HepG2 (cell line): ENCODE data around the gene ABAT. TPM values are rescaled to one million over a fixed set of nuclear protein-coding genes. Genes with fewer than 3 reads are reported as not detected.
A peak's percentile ranks its signal among the peaks of the same experiment; 100 is the strongest.

Experiments
- CREB1 ChIP-seq, 2 experiments: fragments of 450-650 bp in 1 of 2; IDR thresholded peaks; 2 replicates each; pipeline ENCODE4 v1.6.1; 2016 to 2017; ENCODE audit warnings: control low read depth in 1 of 2, mild to moderate bottlenecking in 1 of 2, missing compliant biosample characterization in 1 of 2, missing genetic modification characterization in 1 of 2
- DNMT3B ChIP-seq: conservative IDR thresholded peaks from 2 replicates; pipeline ENCODE4 v1.6.1; 2016; ENCODE audit warnings: missing biosample characterization, control low read depth
- EED ChIP-seq: sonication (generic); formaldehyde crosslinking; IDR thresholded peaks from 2 replicates; pipeline ENCODE4 v1.5.0; 2020; ENCODE audit warnings: mild to moderate bottlenecking, missing genetic modification reagents
- GABPA ChIP-seq, 2 experiments: IDR thresholded peaks; 2 replicates each; pipeline ENCODE4 v1.6.1; 2011 to 2016; ENCODE audit warnings: low read depth in 2 of 2, low read length in 1 of 2, missing biosample characterization in 1 of 2, missing genetic modification characterization in 1 of 2
- GPN1 ChIP-seq: sonication (generic); formaldehyde crosslinking; IDR thresholded peaks from 2 replicates; pipeline ENCODE4 v1.5.1; 2020; ENCODE audit warnings: missing genetic modification reagents, borderline replicate concordance
- MIER2 ChIP-seq: IDR thresholded peaks from 2 replicates; pipeline ENCODE4 v1.6.1; 2016; ENCODE audit warnings: missing biosample characterization, missing genetic modification reagents
- MTF1 ChIP-seq: sonication (generic); formaldehyde crosslinking; IDR thresholded peaks from 2 replicates; pipeline ENCODE4 v1.5.0; 2020; ENCODE audit warnings: missing genetic modification reagents
- NFYB ChIP-seq: sonication (generic); formaldehyde crosslinking; IDR thresholded peaks from 2 replicates; pipeline ENCODE4 v1.4.0; 2020; ENCODE audit warnings: missing genetic modification reagents
- NR2F2 ChIP-seq: IDR thresholded peaks from 2 replicates; pipeline ENCODE4 v1.6.1; 2012; ENCODE audit warnings: low read depth, inconsistent platforms, borderline replicate concordance
- PAF1 ChIP-seq: IDR thresholded peaks from 2 replicates; pipeline ENCODE4 v1.6.1; 2016; ENCODE audit warnings: missing genetic modification reagents, missing compliant biosample characterization
- PLRG1 ChIP-seq: fragments of 450-650 bp; conservative IDR thresholded peaks from 2 replicates; pipeline ENCODE4 v1.6.1; 2016
- PRPF4 ChIP-seq: fragments of 200-400 bp; formaldehyde crosslinking; IDR thresholded peaks from 2 replicates; pipeline ENCODE4 v1.6.1; 2016; ENCODE audit warnings: low read length, low read depth; ENCODE audit not compliant: poor library complexity, severe bottlenecking
- REL ChIP-seq: sonication (generic); formaldehyde crosslinking; conservative IDR thresholded peaks from 2 replicates; pipeline ENCODE4 v1.8.0; 2022; ENCODE audit warnings: mild to moderate bottlenecking, missing genetic modification reagents, moderate library complexity
- SMAD3 ChIP-seq: sonication (generic); formaldehyde crosslinking; IDR thresholded peaks from 2 replicates; pipeline ENCODE4 v1.4.0; 2020; ENCODE audit warnings: missing genetic modification reagents
- SNAPC2 ChIP-seq: sonication (generic); formaldehyde crosslinking; IDR thresholded peaks from 2 replicates; pipeline ENCODE4 v1.8.1; 2022; ENCODE audit warnings: mild to moderate bottlenecking, missing genetic modification reagents
- ZFYVE20 ChIP-seq: sonication (generic); formaldehyde crosslinking; IDR thresholded peaks from 2 replicates; pipeline ENCODE4 v1.8.0; 2023; ENCODE audit warnings: low read depth, mild to moderate bottlenecking, moderate library complexity, missing genetic modification reagents, borderline replicate concordance
- ZNF138 ChIP-seq: sonication (generic); formaldehyde crosslinking; IDR thresholded peaks from 2 replicates; pipeline ENCODE4 v1.5.0; 2020; ENCODE audit warnings: mild to moderate bottlenecking, low read depth, missing genetic modification reagents
- ZNF383 ChIP-seq: sonication (generic); formaldehyde crosslinking; IDR thresholded peaks from 2 replicates; pipeline ENCODE4 v1.4.0; 2020; ENCODE audit warnings: missing genetic modification reagents, mild to moderate bottlenecking, borderline replicate concordance
- ZNF577 ChIP-seq: sonication (generic); formaldehyde crosslinking; IDR thresholded peaks from 2 replicates; pipeline ENCODE4 v1.4.0; 2020; ENCODE audit warnings: mild to moderate bottlenecking, low read depth, missing genetic modification reagents, borderline replicate concordance
- ZNF761 ChIP-seq: sonication (generic); formaldehyde crosslinking; conservative IDR thresholded peaks from 2 replicates; pipeline ENCODE4 v1.4.0; 2020; ENCODE audit warnings: mild to moderate bottlenecking, missing genetic modification reagents
- ZNF839 ChIP-seq: sonication (generic); formaldehyde crosslinking; IDR thresholded peaks from 2 replicates; pipeline ENCODE4 v1.4.0; 2020; ENCODE audit warnings: missing genetic modification reagents, mild to moderate bottlenecking, borderline replicate concordance
- ZSCAN30 ChIP-seq: sonication (generic); formaldehyde crosslinking; IDR thresholded peaks from 2 replicates; pipeline ENCODE4 v1.5.0; 2020; ENCODE audit warnings: mild to moderate bottlenecking, missing genetic modification reagents
- polyA plus RNA-seq, 8 experiments: library from polyadenylated mRNA; depleted of rRNA in 3 of 8; stranded (reverse) in 7 of 8; unstranded in 1 of 8; fragments of >200 nt; fragmentation: Illumina TruSeq in 4 of 8; extraction: Trizol in 4 of 8; gene quantifications; 2 replicates each; pipeline versions ENCODE4 v1.2.1 to v1.2.3, GENCODE V29; 2011 to 2016; ENCODE audit warnings: low read depth in 4 of 8, missing spikeins in 1 of 8, mixed read lengths in 1 of 8; ENCODE audit not compliant: insufficient read depth in 1 of 8
- total RNA-seq, 5 experiments: library from RNA; depleted of rRNA; stranded (reverse); fragments of >200 nt; fragmentation: Illumina TruSeq; extraction: Trizol; gene quantifications; 2 replicates each; pipeline ENCODE4 v1.2.3, GENCODE V29; 2016; ENCODE audit warnings: low read depth in 1 of 5
- TF ChIP-seq, protein P1 (sequence below): sonication (generic); formaldehyde crosslinking; IDR thresholded peaks from 2 replicates; pipeline ENCODE4 v1.5.1; 2020; ENCODE audit warnings: mild to moderate bottlenecking, moderate library complexity, missing genetic modification reagents
- TF ChIP-seq, protein P2 (sequence below): sonication (generic); formaldehyde crosslinking; IDR thresholded peaks from 2 replicates; pipeline ENCODE4 v1.5.0; 2020; ENCODE audit warnings: mild to moderate bottlenecking, missing genetic modification reagents
- TF ChIP-seq, protein P3 (sequence below): sonication (generic); formaldehyde crosslinking; conservative IDR thresholded peaks from 2 replicates; pipeline ENCODE4 v1.5.0; 2020; ENCODE audit warnings: missing genetic modification reagents

The ABAT gene
- total and polyA plus RNA-seq, 2 of the 13 experiments (the other 11 are each of a cell fraction or from before 2014, with no cell fraction given) = 47.6 to 97.3 TPM

DNA sequence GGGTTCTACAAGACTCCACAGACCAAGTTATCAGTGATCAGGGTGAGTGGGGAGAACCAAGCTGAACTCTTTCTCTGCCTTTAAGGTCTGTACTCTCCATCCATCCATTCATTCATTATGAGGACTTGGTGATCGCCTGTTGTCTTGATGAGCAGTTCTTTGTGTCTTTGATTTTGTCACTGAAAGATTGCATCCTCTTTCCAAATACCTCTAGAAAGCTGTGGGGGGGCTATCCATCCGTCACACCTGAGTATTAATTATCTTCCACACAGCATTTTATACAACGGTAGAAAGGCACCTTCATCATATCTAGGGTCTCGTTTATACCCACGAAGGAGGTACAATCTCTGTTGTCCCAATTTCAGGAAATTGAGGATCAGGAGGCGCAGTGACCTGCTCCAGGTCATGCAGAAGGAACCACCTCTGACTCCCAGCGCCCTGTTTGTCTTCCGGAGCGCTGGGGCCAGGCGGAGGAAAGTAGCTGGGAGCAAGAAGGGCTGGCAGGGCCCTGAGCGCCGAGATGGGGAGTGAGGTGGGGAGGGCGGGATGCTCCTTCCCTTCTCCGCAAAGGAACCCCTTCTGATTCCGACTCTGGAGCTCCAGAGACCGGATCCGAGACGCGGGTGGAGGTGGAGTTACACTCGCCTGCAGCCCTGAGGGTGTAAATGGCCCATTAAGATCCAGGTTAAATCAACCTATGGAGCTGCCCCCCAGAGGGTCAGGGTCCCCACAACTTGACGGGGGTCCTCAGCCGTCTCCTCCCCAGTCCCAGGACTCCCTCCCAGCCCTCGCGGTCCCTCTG lies 605 bp upstream of the ABAT start (continued):
- no peak for TF ChIP-seq PRPF4
- TF ChIP-seq, protein P1, sequence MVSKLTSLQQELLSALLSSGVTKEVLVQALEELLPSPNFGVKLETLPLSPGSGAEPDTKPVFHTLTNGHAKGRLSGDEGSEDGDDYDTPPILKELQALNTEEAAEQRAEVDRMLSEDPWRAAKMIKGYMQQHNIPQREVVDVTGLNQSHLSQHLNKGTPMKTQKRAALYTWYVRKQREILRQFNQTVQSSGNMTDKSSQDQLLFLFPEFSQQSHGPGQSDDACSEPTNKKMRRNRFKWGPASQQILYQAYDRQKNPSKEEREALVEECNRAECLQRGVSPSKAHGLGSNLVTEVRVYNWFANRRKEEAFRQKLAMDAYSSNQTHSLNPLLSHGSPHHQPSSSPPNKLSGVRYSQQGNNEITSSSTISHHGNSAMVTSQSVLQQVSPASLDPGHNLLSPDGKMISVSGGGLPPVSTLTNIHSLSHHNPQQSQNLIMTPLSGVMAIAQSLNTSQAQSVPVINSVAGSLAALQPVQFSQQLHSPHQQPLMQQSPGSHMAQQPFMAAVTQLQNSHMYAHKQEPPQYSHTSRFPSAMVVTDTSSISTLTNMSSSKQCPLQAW (CRISPR knock-in tag) = 0 out of 2 replicates have a peak, but pooled peaks have one; percentile 9
- TF ChIP-seq, protein P2, sequence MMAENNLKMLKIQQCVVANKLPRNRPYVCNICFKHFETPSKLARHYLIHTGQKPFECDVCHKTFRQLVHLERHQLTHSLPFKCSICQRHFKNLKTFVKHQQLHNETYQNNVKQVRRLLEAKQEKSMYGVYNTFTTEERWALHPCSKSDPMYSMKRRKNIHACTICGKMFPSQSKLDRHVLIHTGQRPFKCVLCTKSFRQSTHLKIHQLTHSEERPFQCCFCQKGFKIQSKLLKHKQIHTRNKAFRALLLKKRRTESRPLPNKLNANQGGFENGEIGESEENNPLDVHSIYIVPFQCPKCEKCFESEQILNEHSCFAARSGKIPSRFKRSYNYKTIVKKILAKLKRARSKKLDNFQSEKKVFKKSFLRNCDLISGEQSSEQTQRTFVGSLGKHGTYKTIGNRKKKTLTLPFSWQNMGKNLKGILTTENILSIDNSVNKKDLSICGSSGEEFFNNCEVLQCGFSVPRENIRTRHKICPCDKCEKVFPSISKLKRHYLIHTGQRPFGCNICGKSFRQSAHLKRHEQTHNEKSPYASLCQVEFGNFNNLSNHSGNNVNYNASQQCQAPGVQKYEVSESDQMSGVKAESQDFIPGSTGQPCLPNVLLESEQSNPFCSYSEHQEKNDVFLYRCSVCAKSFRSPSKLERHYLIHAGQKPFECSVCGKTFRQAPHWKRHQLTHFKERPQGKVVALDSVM = no peak
- no peak for TF ChIP-seq GPN1 (CRISPR knock-in tag)
- no peak for TF ChIP-seq SNAPC2
- no peak for TF ChIP-seq ZSCAN30 (CRISPR knock-in tag)
- TF ChIP-seq MTF1 = no peak
- TF ChIP-seq ZNF383 = 0 out of 2 replicates have a peak, but pooled peaks have one; percentile 48
- no peak for TF ChIP-seq MIER2 (CRISPR knock-in tag)
- no peak for TF ChIP-seq REL
- no peak for TF ChIP-seq ZNF577 (CRISPR knock-in tag)
- no peak for TF ChIP-seq DNMT3B
- TF ChIP-seq ZFYVE20 (CRISPR knock-in tag) = no peak; the same call in 1 of the 2 replicates
- TF ChIP-seq SMAD3 (CRISPR knock-in tag) = no peak
- TF ChIP-seq ZNF839 = no peak
- no peak for TF ChIP-seq PAF1 (CRISPR knock-in tag)
- no peak for TF ChIP-seq NFYB (CRISPR knock-in tag)
- TF ChIP-seq ZNF138 (CRISPR knock-in tag) = no peak
- 0 out of 2 replicates have a peak, but pooled peaks have one; percentile 1 for TF ChIP-seq GABPA (IDR thresholded peaks at IDR 0.05; ENCODE audit: low read depth, low read length)
- TF ChIP-seq GABPA (CRISPR knock-in tag; IDR thresholded peaks at IDR 0.05; ENCODE audit: low read depth) = no peak; the same call in 1 of the 2 replicates
- TF ChIP-seq PLRG1 = no peak
- TF ChIP-seq EED (CRISPR knock-in tag) = no peak
- TF ChIP-seq, protein P3, sequence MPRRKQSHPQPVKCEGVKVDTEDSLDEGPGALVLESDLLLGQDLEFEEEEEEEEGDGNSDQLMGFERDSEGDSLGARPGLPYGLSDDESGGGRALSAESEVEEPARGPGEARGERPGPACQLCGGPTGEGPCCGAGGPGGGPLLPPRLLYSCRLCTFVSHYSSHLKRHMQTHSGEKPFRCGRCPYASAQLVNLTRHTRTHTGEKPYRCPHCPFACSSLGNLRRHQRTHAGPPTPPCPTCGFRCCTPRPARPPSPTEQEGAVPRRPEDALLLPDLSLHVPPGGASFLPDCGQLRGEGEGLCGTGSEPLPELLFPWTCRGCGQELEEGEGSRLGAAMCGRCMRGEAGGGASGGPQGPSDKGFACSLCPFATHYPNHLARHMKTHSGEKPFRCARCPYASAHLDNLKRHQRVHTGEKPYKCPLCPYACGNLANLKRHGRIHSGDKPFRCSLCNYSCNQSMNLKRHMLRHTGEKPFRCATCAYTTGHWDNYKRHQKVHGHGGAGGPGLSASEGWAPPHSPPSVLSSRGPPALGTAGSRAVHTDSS = no peak
- peak; percentile 67; the same call in 1 of the 2 replicates for TF ChIP-seq ZNF761 (CRISPR knock-in tag)
- TF ChIP-seq NR2F2 = peak; percentile 11; the same call in 1 of the 2 replicates
- no peak for TF ChIP-seq CREB1 (IDR thresholded peaks at IDR 0.05)
- TF ChIP-seq CREB1 (CRISPR knock-in tag; IDR thresholded peaks at IDR 0.05) = no peak
